Measurements from ENCODE around the gene ABCA5.

Gene ABCA5

DNA sequence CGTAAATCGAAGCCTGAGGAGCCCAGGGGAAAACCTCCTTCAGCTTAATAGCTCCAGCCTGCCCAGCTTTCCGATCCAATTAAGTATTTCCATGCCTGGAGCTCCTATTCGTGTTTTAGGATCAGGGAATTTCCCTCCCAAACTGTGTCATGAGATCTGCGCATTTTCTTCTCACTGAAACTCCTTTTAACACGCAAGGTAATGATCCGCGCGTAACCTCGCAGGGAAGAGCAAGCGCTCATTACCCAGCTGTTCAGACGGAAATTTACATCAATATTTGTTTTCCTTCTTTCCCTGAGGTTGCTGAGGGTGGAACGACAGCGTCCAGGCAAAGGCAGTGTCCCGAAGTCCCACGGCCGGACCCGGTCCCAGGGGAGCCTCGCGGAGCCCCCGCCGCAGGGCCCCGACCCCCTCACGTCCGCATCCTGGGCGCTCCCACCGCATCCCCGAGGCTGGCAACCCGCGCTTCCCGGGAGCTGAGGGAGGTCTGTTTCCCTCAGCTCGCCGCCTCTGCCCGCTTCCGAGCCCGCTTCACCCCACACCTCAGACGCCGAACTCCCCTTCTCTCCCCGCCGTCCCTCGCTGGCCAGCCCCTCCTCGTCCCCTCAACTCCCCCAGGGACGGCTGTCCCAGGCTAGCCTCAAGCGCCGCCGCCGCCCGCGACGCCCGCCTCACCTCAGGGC, 415 bp downstream of the ABCA5 start:
- TF ChIP-seq, protein P1, sequence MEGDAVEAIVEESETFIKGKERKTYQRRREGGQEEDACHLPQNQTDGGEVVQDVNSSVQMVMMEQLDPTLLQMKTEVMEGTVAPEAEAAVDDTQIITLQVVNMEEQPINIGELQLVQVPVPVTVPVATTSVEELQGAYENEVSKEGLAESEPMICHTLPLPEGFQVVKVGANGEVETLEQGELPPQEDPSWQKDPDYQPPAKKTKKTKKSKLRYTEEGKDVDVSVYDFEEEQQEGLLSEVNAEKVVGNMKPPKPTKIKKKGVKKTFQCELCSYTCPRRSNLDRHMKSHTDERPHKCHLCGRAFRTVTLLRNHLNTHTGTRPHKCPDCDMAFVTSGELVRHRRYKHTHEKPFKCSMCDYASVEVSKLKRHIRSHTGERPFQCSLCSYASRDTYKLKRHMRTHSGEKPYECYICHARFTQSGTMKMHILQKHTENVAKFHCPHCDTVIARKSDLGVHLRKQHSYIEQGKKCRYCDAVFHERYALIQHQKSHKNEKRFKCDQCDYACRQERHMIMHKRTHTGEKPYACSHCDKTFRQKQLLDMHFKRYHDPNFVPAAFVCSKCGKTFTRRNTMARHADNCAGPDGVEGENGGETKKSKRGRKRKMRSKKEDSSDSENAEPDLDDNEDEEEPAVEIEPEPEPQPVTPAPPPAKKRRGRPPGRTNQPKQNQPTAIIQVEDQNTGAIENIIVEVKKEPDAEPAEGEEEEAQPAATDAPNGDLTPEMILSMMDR (IDR thresholded peaks at IDR 0.05; ENCODE audit: borderline replicate concordance, insufficient read depth, low read depth, low read length), result no peak
- peak overlapping the region; percentile 87 for H3K4me3 ChIP-seq (ENCODE audit: low read depth, low read length)

DNA sequence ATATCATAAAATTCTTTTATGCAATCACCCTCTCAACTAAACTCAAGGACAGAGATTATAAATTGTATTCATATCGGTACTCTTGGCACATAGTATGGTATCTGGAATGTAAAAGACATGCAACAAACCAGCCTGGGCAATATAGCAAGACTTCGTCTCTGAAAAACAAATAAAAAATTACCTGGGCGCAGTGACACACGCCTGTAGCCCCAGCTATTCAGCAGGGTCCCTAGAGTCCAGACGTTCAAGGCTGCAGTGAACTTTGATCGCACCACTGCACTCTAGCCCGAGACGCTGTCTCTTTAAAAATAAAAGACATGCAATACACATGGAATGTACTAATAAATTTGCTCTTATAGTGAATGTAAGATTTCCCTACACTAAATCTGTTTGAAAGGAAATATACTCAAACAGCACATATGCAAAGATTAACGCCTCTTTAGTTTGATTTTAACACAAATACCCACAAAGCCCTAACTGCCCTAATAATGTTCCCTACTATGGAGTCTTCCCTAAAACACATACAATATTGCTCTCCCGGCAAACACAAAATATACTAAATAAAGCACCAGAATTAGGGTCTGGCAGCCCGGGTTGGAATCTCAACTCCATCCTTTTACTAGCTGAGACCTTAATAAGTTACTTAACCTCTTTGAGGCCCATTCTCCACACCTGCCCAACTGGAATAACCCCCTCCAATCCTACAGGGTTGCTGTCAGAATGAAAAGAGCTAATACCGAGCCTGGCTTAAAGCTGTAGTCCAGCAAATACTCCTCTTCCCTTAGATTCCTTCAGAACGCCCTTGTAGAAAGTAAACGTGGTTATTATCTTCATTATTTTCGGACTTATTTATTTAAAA, 1.2 kb downstream of the ABCA5 start:
- TF ChIP-seq, protein P1 (IDR thresholded peaks at IDR 0.05; ENCODE audit: borderline replicate concordance, insufficient read depth, low read depth, low read length), result no peak
- peak overlapping the region; percentile 87 for H3K4me3 ChIP-seq (ENCODE audit: low read depth, low read length)

DNA sequence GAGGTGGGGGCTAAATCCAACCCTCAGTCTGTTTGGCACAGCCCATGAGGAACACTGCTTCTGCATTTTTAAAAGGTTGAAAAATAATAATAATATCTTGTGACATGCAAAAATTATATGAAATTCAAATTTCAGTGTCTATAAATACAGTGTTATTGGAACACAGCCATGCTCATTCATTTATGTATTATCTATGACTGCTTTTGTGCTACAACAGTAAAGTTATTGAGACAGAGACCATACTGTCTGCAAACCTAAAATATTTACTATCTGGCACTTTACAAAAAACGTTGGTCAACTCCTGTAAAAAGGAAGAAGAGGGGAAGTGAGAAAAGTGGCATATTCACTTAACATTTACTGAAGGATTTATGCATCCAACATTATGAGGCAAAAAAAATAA, 3.1 kb downstream of the ABCA5 start:
- no peak overlapping the region for H3K4me3 ChIP-seq (ENCODE audit: low read depth, low read length)
- TF ChIP-seq, protein P1 (IDR thresholded peaks at IDR 0.05; ENCODE audit: borderline replicate concordance, insufficient read depth, low read depth, low read length), result no peak

DNA sequence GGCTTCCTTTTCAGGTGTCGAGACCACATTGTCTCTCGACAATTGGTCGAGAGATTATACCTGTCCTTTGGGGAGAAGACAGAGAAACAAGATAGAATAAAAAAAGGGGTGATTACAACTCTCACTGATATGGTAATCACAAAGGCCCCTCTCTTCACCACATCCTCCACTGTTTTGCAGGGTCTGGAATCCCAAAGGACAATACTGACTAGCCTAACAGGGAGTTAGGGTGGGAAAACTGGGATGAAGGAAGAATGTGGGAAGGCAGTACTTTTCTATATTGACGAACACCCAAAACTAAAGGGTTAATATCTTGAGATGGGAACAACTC, 6.1 kb downstream of the ABCA5 start:
- TF ChIP-seq, protein P1 (IDR thresholded peaks at IDR 0.05; ENCODE audit: borderline replicate concordance, insufficient read depth, low read depth, low read length), result no peak
- H3K4me3 ChIP-seq (ENCODE audit: low read depth, low read length), result no peak overlapping the region

GRCh38 chr17:69320210-69320907, 6.6 kb downstream of the ABCA5 start:
- TF ChIP-seq, protein P1 (IDR thresholded peaks at IDR 0.05; ENCODE audit: borderline replicate concordance, insufficient read depth, low read depth, low read length), result no peak
- no peak overlapping the region for H3K4me3 ChIP-seq (ENCODE audit: low read depth, low read length)

DNA sequence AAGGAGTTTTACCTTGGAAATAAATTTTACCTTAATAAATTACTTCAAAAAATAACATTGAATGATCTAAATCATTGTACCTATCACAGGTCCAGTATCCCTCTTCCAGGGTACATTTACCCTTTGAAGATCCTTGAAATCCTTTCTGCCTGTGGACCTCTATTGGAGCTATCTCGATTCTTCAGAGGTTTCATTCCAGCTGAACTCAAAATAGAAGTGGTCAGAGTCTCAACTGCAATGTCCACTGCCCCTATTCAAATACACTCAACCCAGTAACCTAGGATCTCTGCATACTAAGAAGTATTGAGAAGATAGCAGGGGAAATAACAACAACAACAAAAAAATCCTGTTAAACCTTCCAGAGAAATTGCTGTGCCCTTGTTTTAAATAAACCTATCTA, 9.3 kb downstream of the ABCA5 start:
- no peak overlapping the region for H3K4me3 ChIP-seq (ENCODE audit: low read depth, low read length)
- TF ChIP-seq, protein P1 (IDR thresholded peaks at IDR 0.05; ENCODE audit: borderline replicate concordance, insufficient read depth, low read depth, low read length), result no peak

Measured in GM12875 (cell line).